NCI-H1092 (cell line): ENCODE results near the gene LELP1.
"Not testable (repeated sequence)": the region's sequence is repeated elsewhere in the genome, so short reads cannot be mapped to it uniquely, and the experiment has no call there.

Experiments used
- DNase-seq: peaks from one replicate; lab custom pipeline; 2025; lab: John Stamatoyannopoulos, UW

LELP1 gene

DNA sequence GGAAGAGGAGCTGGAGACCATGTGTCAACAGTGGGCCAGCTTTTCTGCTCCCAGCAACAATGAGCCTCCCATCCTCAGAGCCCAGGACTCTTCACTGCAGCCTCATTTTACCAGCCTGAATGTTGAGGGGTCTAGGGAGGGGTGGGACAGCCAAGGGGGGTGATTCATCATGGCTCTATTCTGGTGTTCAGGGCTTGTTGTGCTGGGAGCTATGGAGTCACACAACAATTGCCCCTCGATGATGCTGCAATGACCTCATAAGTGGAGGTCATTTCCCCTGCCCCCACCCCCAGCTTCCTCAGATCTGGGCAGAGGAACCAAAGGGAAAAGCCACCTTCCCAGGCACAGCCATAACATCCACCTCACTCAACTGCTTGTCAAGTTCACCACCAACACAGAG, at the start of gene LELP1:
Gene LELP1 (plus strand): TSS at position 301 of the 400 bp plus-strand sequence. CDS start 1,278 bp downstream, outside the sequence.
- no peak for DNase-seq

DNA sequence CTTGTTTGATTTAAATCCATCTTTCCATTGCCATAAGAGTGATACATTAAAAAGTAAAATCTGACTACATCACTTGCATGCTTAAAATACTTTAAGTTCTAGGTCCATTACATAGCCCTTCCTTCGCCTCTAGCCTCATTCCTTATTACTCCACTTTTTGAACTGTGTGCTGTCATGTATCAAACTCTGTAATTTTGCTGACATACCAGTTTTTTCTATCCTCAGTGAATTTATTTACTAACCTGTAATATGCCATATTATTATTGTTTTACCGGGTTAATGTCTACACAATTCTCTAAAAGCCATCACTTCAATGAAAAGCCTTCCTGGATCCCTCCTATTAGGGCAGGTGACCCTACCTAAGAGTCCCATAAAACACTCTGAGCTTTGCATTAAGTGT, 47.7 kb upstream of the LELP1 start:
- no peak for DNase-seq

DNA sequence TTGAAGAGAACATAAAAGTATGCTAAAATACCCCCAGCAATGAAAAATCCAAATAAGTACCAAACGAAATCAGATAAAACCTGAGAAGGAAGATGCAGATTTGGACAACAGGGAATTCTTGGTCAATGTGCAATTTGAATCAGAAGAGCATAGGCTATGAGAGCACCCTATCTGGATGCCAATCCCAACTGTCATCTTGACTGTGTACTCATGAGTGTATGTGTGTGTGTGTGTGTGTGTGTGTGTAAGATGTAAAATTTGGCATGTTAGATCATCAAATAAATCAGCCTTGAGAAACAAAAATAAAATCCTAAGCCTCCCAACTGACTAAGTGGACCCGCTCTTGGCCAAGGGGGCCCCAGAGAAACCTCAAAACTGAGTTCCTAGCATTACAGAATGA, 34.5 kb upstream of the LELP1 start:
- no peak for DNase-seq

DNA sequence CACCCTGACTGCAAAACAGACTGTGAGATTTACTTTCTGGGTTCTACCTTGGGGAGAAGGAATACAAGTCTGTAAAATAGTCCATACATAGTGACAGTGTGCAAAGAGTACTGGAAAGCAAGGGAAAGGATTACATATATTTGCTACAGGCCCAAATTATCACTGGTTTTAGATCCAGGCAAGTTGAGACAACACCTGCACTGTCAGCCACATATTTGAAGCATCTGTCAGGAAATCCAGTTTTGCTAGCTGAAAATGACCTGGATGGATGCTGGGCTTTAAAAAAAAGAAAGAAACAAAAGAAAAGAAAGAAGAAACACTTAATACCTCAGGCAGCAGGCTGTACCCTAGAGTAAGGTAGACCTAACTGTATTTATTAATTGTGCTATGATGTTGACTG, 28.6 kb upstream of the LELP1 start:
- no peak for DNase-seq

DNA sequence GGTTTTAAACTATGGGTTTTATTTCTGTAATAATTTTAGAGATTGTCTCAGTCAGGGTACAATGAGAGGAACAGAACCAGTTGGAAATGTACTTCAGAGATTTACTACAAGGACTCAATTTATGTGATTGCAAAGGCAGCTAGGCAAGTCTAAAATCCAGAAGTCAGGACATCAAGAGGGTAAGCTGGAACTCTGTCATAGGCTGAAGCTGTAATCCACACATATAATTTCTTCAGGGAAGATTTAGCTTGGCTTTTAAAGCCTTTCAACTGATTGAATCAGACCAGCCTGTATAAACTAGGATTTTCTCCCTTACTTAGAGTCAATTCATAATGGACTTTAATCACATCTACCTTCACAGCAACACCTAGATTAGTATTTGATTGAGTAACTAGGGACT, 24.3 kb upstream of the LELP1 start:
- no peak for DNase-seq

DNA sequence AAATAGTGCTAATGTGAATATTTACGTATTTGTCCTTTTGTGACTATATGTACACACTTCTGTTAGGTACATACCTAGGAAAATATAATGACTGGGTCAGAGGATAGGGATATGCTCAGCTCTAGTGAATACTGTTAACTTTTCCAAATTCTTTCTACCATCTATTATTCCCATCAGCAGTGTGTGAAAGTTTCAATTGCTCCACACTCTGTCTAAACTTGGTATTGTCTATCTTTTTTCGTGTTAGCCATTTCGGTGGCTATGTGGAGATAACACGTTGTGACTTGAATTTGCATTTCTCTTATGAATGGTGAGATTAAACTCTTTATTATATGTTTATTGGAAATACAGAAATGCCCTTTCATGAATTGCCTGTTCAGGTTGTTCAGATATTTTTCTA, 22.7 kb upstream of the LELP1 start:
- DNase-seq: no peak

DNA sequence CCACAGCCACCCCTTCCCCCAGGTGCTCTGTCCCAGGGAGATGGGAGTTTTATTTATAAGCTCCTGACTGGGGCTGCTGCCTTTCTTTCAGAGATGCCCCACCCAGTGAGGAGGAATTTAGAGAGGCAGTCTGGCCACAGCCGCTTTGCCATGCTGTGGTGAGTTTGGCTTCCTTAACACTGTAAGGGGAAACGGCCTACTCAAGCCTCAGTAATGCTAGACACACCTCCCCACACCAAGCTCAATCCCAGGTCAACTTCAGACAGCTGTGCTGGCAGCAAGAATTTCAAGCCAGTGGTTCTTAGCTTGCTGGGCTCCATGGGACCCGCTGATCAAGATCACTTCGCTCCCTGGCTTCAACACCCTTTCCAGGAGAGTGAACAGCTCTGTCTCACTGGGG, 14.9 kb upstream of the LELP1 start:
- DNase-seq: not testable (repeated sequence)

DNA sequence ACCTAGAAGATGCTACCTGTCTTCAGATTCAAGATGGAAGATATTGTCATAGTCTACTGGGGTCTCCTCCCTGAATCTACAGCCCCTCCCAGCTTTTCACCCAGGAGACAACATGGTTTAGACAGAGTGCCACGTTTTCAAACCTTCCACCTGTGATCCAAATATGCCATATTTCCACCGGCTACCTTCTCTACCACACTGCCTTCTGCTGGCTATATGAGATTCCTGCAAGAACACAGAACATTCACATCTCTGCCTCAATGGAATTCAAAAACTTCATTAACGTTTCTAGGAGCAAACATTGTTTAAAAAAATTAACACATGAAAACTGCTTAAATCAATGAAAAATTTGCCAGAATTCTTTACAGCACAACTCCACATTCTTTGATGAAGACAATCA, 12.9 kb upstream of the LELP1 start:
- no peak for DNase-seq

DNA sequence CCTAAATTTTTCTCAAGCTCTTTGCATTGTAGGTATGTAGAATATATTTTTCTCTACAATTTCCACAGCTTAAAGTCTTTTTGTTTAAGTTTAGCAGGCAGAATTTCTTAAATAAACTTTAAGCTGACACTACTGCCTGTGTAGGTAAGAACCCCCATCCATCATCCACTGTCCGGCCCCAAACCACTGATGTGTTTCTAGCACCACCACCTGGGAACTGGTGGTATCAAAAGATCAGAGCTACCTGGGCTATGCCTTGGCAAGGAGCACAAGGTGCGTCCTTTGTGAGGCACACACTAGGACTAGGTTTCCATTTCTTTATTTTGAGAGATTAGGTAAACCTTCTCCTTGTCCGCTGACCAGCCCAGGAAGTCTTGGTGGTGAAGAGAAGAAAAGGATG, 10.5 kb upstream of the LELP1 start:
- no peak for DNase-seq

DNA sequence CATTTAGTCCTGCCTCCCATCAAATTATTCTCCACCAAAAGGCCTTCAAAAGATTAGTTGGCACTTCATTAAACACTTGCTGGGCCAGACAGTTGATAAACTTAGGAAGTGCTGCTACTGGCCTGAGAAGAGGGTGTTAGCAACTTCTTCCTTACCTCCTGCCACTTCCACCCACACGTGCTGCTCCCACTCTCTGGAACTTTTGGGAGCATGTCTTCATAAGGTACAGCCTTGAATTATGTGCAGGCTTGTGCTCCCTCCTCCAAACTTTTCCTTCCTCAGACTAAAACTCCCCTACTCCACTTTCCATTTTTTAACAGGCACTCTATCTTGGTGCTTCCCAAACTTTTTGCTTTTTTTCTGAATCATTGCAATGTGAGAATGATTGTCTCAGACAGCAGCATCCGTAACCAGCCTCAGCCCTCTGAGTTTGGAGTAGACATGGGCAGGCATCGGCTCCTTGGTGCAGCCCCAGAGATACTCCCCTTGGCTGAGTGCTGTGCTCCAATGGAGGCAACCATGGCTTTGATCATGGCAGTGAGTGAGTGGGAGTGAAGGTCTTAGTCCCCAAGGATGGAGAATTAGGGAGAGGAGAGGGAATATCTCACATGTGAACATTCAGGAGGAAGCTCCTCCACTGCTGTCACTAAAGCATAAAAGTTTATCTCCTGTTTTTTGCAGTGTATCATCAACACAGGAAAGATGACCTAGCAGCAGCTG, 8.7 kb upstream of the LELP1 start:
- no peak for DNase-seq

DNA sequence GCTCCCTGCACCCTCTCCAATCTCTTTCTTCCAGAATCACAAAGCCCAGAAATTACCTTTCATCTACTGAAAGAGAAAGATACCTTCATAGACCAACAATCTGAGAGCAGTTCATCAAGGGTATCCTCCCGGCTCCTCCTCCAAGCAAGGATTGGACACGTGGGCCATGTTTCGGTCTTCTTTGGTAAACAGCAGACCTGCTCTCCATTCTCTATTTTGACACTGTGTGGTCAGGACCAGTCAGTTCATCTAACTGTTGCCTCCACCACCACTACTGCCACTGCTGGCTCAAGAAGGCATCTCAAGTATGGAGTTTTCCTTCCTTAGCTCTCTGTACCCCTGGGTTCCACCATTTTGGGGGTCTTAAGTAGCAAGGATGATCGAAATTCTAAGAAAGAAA, 8.0 kb upstream of the LELP1 start:
- no peak for DNase-seq

DNA sequence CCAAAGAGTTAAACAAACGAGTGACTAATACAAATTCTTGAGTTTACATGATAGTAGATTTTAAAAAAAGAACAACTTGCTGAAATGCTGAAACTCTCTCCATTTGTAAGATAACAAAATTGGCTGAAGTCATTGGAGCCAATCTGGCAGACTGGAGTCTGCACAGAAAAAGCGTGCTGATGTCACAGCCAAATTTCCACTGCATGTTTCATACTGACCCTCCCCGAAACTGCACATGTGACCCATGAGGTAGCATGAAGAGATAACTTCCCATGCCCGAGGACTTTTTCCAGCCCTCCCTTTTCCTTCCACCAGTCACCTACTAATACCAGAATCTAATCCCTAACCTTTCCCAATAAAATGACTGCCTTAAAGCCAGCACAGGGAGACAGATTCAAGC, 1.2 kb upstream of the LELP1 start:
- no peak for DNase-seq

DNA sequence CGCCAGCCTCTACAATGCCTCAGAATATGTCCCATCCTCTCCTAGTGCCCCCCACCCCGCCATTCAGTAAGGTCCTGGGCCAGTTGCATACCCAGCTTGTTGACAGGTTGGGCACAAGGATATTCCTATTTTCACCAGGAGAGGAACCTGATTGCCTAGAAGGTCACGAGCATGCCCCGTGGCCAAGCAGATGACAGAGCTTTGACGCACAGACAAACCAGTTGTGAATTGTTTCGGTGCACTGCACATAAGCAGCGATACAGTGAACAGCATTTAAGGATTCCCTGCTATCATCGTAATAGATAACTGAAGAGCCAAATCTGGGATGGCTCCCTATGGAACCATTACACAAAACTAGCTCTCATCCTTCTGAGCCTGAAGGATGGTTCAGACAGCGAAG, 3.4 kb downstream of the LELP1 start:
- no peak for DNase-seq

DNA sequence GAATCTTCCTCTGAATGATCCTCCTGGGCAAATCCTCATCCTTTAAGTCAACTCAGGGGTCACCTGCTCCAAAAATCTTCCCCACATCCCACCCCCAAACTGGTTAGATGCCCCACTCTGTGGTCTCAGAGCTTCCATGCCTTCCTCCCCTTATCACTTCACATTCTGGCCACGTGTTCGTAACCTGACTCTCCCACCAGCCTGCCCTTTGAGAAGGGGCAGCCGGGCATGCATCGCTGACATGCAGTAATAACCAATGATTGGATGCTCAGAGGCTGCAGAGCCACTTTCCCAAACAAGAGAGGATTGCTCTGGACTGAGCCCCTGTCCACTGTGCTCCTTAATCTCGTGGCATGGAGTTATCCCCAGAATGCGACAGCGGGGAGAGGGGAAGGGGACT, 7.0 kb downstream of the LELP1 start:
- no peak for DNase-seq

DNA sequence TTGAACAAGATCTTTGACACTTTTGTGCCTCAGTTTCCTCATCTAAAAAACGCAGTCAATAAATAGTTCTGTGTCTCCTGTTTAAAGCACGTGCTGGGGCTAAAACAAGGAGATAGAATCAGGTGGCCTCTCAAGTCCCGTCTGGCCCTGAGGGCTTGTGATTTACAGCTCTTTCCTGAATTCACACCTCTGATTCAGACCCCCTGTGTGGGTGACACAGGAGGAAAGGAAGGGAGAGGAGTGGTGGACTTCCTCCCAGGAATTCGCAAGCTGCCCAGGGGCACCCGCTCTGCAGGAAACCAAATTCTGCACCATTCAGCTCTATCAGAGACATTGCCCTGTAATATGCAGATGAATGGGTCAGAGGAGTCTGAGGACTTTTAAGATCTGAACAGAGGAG, 9.0 kb downstream of the LELP1 start:
- DNase-seq: no peak

DNA sequence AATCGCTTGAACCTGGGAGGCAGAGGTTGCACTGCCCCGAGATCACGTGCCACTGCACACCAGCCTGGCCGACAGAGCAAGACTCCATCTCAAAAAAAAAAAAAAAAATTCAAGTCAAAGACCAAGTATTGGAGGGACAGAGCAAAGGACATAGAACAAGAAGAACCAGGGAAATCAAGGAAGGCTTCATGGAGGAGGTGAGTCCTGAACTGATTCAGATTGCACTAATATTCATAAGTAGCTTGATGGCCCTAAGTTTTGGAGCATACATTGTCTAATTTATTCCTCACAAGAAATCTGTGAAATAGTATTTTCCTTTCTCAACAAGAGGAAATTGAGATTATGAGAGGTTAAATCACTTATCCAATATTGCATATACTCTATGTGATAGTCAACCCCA, 10.3 kb downstream of the LELP1 start:
- DNase-seq: no peak

DNA sequence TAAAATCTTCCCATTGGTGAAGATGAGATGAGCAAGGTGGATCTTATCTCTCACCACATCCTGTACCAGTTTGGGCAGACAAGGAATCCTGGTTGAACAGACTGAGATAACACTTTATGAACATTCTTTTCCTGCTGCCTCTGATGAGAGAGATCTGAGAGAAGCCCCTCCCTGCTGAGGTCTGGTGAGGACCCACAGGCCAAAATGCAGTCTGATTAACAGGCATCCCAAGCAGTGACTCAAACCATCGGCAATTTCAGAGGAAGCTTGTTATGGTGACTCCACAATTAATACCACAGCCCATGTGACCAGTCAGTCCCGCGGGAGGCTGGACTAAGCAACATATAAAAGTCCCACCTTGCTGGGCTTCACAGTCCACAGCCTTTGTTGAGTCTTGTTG, 14.0 kb downstream of the LELP1 start, which contains the start of gene PRR9:
Gene PRR9 (plus strand): TSS at position 373 of the 400 bp plus-strand sequence. CDS start 561 bp downstream, outside the sequence.
- no peak for DNase-seq

DNA sequence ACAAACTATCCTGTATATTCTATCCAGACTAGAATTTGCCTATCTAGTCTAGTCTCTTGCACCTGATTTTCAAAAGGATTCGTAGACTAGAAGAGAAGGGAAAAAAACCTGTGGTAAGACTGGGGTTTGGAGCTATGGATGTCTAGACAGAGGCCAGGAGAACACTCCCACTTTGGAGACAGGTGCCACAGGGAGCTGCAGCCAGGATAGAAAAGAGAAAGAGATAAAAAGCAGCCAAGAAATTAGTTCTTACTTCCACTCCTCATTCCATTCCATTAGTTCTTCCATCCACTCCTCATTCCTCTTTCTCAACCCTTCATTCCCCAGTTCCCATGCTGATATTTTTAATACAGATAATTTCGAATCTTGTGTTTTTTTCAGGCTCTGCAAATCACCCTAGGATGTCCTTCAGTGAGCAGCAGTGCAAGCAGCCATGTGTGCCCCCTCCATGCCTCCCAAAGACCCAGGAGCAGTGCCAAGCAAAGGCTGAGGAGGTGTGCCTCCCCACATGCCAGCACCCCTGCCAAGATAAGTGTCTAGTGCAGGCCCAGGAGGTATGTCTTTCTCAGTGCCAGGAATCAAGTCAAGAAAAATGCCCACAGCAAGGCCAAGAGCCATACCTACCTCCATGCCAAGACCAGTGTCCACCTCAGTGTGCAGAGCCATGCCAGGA, 14.7 kb downstream of the LELP1 start:
- no peak for DNase-seq

DNA sequence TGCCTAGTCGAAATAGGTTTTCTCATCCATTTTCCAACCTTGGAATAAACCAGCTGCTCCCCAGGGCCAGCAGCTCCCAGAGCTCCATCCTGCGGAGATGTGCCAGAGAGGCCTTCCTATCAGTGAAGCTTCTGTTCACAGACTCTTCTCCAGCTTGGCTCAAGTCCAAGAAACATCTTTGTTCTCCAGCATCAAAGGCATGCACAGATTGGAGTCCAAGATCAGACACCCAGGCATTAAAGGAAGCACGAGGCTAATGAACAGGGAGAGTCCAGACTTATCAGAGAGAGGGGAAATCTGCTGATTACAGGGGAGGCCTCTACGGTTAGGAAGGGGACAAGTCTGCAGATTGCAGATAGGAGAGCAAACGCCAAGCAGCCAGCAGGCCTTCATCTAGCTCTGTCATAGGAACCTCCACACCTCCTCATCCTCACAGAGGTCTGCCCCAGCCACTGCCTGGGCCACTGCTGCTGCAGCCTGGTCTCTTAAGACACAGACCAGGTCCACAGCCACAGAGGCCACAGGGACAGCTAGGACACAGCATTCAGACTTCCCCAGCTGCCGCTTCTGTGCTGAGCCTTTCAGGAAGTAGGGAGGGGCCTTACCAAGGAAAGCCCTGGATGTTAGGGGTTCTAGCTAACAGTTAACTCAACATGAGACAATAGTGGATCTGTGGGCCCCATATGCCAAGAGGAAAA, 17.5 kb downstream of the LELP1 start:
- no peak for DNase-seq

DNA sequence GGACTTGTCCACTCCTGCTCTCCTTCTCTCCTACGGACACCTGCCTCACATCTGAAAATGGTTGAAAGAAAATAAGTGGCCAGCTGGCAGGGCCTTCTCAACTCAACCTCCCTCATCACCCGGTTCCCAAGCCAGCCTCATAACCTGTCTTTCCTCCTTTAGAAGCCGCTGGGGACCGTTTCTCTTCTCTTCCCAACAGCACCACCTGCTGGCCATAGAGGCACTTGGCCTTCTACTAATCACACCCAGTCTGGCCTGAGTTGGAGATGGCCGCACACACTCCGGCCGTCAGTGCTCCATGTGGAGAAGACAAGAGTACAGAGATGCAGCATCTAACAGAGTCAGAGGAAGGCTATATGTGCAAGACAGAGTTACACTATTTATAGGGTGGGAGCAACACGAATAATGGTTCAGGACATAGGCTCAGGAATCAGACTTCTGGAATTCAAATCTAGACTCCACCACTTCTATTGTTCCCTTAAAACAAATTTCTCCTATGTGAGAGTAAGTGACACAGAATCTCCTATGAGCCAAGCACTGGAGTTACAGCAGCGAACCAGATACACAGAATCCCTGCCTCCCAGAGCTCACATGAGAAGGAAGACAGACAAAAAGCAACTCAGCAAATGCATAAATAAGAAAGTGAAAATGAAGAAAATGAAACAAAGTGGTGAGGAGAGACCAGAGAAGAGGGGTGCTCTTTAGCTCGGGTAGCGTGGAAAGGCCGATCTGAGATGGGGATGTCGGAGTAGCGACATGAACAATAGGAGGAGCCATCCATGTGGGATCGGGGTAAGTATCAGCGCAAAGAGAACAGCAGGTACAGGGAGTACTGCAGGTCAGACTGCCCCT, 20.0 kb downstream of the LELP1 start:
- peak; percentile 58 for DNase-seq

DNA sequence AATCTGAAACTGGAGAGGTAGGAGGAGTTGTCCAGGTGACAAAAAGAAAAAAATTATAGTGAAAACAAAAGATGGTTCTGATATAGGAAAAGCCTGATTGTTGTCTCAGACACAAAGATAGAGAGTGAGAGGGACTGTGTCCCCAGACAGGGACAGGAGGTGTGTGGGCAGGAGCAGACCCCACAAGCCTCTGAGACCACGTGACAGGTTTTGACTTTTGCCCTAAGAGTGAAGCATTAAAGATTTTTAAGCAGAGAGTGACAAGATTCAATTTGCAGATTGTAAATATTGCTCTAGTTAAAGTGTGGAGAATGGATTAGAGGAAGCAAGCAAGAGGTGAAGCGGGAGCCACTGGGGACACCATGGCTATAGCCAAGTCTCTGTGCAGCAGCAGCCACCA, 24.6 kb downstream of the LELP1 start:
- no peak for DNase-seq

DNA sequence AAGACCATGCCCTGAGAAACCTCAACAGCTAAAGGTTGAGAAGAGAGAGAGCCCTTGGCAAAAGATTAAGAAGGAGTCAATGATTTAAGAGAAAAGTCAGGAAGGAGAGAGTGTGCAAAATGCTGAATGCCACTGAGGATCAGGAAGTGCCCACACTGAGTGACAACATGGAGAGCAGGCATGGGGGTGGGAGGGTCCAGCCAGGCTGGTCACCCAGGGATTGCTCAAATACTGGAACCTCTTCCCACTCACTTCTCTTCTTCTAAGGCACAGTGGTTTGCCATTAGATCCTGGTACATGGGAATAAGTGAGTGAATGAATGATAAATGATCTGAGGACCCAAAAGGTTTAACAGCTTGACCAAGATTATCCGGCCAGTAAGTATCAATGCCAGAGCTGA, 25.3 kb downstream of the LELP1 start:
- DNase-seq: no peak
